Neural cell (in vitro differentiated cells): ENCODE measurements around the gene THEM5. TPM values are rescaled to one million over a fixed set of nuclear protein-coding genes. Genes with fewer than 3 reads are reported as not detected.

Experiments
- H2AFZ ChIP-seq: fragments of 200-600, 300-800 bp; sonication (generic), shearing (Covaris generic); 2 replicates; pipeline ENCODE4 v1.6.0; 2014; ENCODE audit warnings: low read depth, mild to moderate bottlenecking, antibody characterized with exemption, low read length, moderate library complexity
- H3F3A ChIP-seq: fragments of 200-600 bp; shearing (Covaris generic); 2 replicates; pipeline ENCODE4 v1.6.1; 2016; ENCODE audit warnings: mild to moderate bottlenecking, moderate library complexity, mixed read lengths, antibody characterized with exemption, low read length; ENCODE audit not compliant: insufficient read depth, poor library complexity, severe bottlenecking
- H3K27ac ChIP-seq: fragments of 200-600, 300-800 bp; sonication (generic), shearing (Covaris generic); 2 replicates; pipeline ENCODE4 v1.5.1; 2014; ENCODE audit warnings: mild to moderate bottlenecking, low read length, moderate library complexity
- H3K27me3 ChIP-seq: fragments of 300-800, 200-600 bp; sonication (generic), shearing (Covaris generic); 2 replicates; pipeline ENCODE4 v1.6.0; 2014; ENCODE audit warnings: mild to moderate bottlenecking, low read depth, low read length, moderate library complexity; ENCODE audit not compliant: insufficient read depth
- H3K36me3 ChIP-seq: fragments of 300-800, 200-600 bp; sonication (generic), shearing (Covaris generic); 2 replicates; pipeline ENCODE4 v1.5.1; 2014; ENCODE audit warnings: mild to moderate bottlenecking, antibody characterized with exemption, low read length, moderate library complexity; ENCODE audit not compliant: insufficient read depth
- H3K4me2 ChIP-seq: fragments of 300-800, 200-600 bp; sonication (generic), shearing (Covaris generic); 2 replicates; pipeline ENCODE4 v1.6.0; 2014; ENCODE audit warnings: mild to moderate bottlenecking, low read length
- H3K4me3 ChIP-seq: fragments of 300-800, 200-600 bp; sonication (generic), shearing (Covaris generic); 2 replicates; pipeline ENCODE4 v1.5.1; 2014; ENCODE audit warnings: mild to moderate bottlenecking, low read length, moderate library complexity
- H3K79me2 ChIP-seq: fragments of 200-600 bp; shearing (Covaris generic); replicated peaks from 2 replicates; pipeline ENCODE4 v1.6.0; 2014; ENCODE audit warnings: mild to moderate bottlenecking, low read length, moderate library complexity; ENCODE audit not compliant: insufficient read depth
- H3K9ac ChIP-seq: fragments of 300-800, 200-600 bp; sonication (generic), shearing (Covaris generic); 2 replicates; pipeline ENCODE4 v1.6.1; 2016; ENCODE audit warnings: mild to moderate bottlenecking, low read length, mixed read lengths
- H3K9me2 ChIP-seq: fragments of 200-600 bp; shearing (Covaris generic); 2 replicates; pipeline ENCODE4 v1.6.1; 2016; ENCODE audit warnings: mild to moderate bottlenecking, low read length, mixed read lengths; ENCODE audit not compliant: insufficient read depth
- H3K9me3 ChIP-seq: fragments of 200-600, 300-800 bp; sonication (generic), shearing (Covaris generic); 2 replicates; pipeline ENCODE4 v1.6.1; 2016; ENCODE audit warnings: mild to moderate bottlenecking, mixed run types, low read length, moderate library complexity, mixed read lengths
- H4K20me1 ChIP-seq: fragments of 200-600 bp; shearing (Covaris generic); 2 replicates; pipeline ENCODE4 v1.6.1; 2016; ENCODE audit warnings: mild to moderate bottlenecking, mixed run types; ENCODE audit not compliant: insufficient read depth
- CTCF ChIP-seq: fragments of 450-650 bp; IDR thresholded peaks from 2 replicates; pipeline ENCODE4 v1.5.1; 2014; ENCODE audit warnings: antibody characterized with exemption, mild to moderate bottlenecking, moderate library complexity; ENCODE audit not compliant: poor library complexity, severe bottlenecking
- EP300 ChIP-seq: fragments of 450-650 bp; conservative IDR thresholded peaks from 2 replicates; pipeline ENCODE4 v1.6.1; 2014; ENCODE audit warnings: antibody characterized with exemption, mild to moderate bottlenecking, moderate library complexity; ENCODE audit not compliant: poor library complexity, severe bottlenecking
- EZH2 ChIP-seq: fragments of 200-600, 300-800 bp; shearing (Covaris generic), sonication (generic); IDR thresholded peaks from 2 replicates; pipeline ENCODE4 v1.6.1; 2014; ENCODE audit warnings: antibody characterized with exemption, low read length, borderline replicate concordance, mild to moderate bottlenecking; ENCODE audit not compliant: insufficient read depth, poor library complexity, severe bottlenecking
- MXI1 ChIP-seq: fragments of 450-650 bp; conservative IDR thresholded peaks from 2 replicates; pipeline ENCODE4 v1.6.1; 2014; ENCODE audit warnings: antibody characterized with exemption, mild to moderate bottlenecking; ENCODE audit not compliant: poor library complexity, severe bottlenecking
- POLR2AphosphoS5 ChIP-seq: IDR thresholded peaks from 2 replicates; pipeline ENCODE4 v1.6.1; 2012
- RAD21 ChIP-seq: fragments of 450-650 bp; conservative IDR thresholded peaks from 2 replicates; pipeline ENCODE4 v1.6.1; 2014; ENCODE audit warnings: antibody characterized with exemption, mild to moderate bottlenecking, moderate library complexity
- REST ChIP-seq: IDR thresholded peaks from 2 replicates; pipeline ENCODE4 v1.6.1; 2012; ENCODE audit warnings: borderline replicate concordance
- SMC3 ChIP-seq: fragments of 450-650 bp; conservative IDR thresholded peaks from 2 replicates; pipeline ENCODE4 v1.6.1; 2014; ENCODE audit warnings: antibody characterized with exemption, mild to moderate bottlenecking, moderate library complexity; ENCODE audit not compliant: poor library complexity
- TAF1 ChIP-seq: IDR thresholded peaks from 2 replicates; pipeline ENCODE4 v1.6.1; 2012; ENCODE audit warnings: low read depth
- polyA plus RNA-seq: library from polyadenylated mRNA; depleted of rRNA; stranded (reverse); fragments of >200 nt; gene quantifications from 2 replicates; pipeline ENCODE4 v1.2.3, GENCODE V29; 2014

The THEM5 gene
- polyA plus RNA-seq, 1 donor from 2014 or later: not detected

GRCh38 chr1:151847867-151848596 is 5.5 kb downstream of the THEM5 start:
- Histone ChIP-seq H3K36me3 (no peaks in the 10 kb centered on the region), H3K9me3 (no peaks in the 10 kb centered on the region), H3K9me2 (no peaks in the 10 kb centered on the region), H3K79me2 (no peaks in the 10 kb centered on the region), H4K20me1 (no peaks in the 10 kb centered on the region), H3K27ac (no peak overlapping the region), H3K27me3 (no peaks in the 10 kb centered on the region), H3K9ac (no peak overlapping the region), H3K4me2 (no peak overlapping the region), H3K4me3 (no peak overlapping the region), H3F3A (no peaks in the 10 kb centered on the region), H2AFZ (no peak overlapping the region)
- no peak for TF ChIP-seq REST
- TF ChIP-seq TAF1: no peak

DNA sequence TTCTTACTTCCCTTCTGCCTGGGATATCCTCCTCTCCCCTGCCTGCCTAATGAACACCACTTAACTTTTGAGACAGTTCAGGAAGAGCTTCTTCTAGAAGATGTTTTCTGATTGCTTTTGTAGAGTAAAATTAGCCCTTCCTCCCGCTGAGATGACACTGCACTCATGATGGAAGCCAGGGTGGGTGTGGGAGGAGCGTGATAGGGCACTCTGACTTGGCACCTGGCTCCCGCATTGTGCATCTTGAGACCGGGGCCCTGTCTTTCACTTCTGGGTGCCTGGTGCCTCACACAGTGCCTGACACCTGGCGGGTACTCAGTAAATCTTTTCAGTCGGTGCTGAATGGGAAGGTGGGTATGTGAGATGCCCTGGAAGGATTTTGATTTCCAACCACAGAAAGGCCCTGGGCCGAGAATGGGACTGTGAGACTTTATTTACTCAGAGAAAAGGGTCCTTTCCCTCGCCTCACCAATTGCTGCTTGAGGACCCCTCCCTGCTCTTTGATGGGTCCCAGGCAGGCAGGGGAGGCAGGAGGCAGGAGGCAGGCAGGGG is 6.8 kb downstream of the THEM5 start:
- Histone ChIP-seq H2AFZ (no peak overlapping the region), H3K4me2 (no peak overlapping the region), H3K9me3 (no peaks in the 10 kb centered on the region), H3K4me3 (no peak overlapping the region), H3K36me3 (no peaks in the 10 kb centered on the region), H3K27me3 (no peaks in the 10 kb centered on the region), H3K9ac (no peak overlapping the region), H3K79me2 (no peaks in the 10 kb centered on the region), H4K20me1 (no peaks in the 10 kb centered on the region), H3K27ac (no peak overlapping the region), H3F3A (no peaks in the 10 kb centered on the region), H3K9me2 (no peaks in the 10 kb centered on the region)
- no peak for TF ChIP-seq REST
- no peak for TF ChIP-seq MXI1
- TF ChIP-seq EZH2: no peak
- no peak for TF ChIP-seq RAD21
- TF ChIP-seq POLR2AphosphoS5: no peak
- no peak for TF ChIP-seq SMC3
- no peak for TF ChIP-seq EP300
- TF ChIP-seq TAF1: no peak
- no peak for TF ChIP-seq CTCF
